GM03348 (cell line): ENCODE measurements around the gene SARM1.
"Not testable (repeated sequence)": the region's sequence is repeated elsewhere in the genome, so short reads cannot be mapped to it uniquely, and the experiment has no call there.

ENCODE experiments used
- DNase-seq: peaks from one replicate; pipeline ENCODE4 v3.0.0; 2012; ENCODE audit warnings: low spot score

Gene SARM1

GRCh38 chr17:28426081-28426519 is 54.6 kb downstream of the SARM1 start:
- no peak for DNase-seq

GRCh38 chr17:28427371-28427770 is 55.9 kb downstream of the SARM1 start:
- DNase-seq, result no peak

- not testable (repeated sequence) for DNase-seq
These were observed 56.5 kb downstream of the SARM1 start for GRCh38 chr17:28427982-28428381.

GRCh38 chr17:28433721-28434120 is 62.2 kb downstream of the SARM1 start:
- DNase-seq, result no peak

GRCh38 chr17:28434326-28434725 is 62.8 kb downstream of the SARM1 start:
- not testable (repeated sequence) for DNase-seq

GRCh38 chr17:28443901-28444638 is 72.6 kb downstream of the SARM1 start:
- no peak for DNase-seq

- DNase-seq, result no peak
These were observed 75.4 kb downstream of the SARM1 start for GRCh38 chr17:28446716-28447395.

GRCh38 chr17:28447396-28447760 is 75.9 kb downstream of the SARM1 start:
- no peak for DNase-seq

- no peak for DNase-seq
These were observed 78.4 kb downstream of the SARM1 start for GRCh38 chr17:28449859-28450258.
